MM.1S (cell line): ENCODE measurements around the gene LGALS8.

Source experiments
- DNase-seq: peaks from one replicate; pipeline ENCODE4 v3.0.0-alpha.2; 2015
- H2AFZ ChIP-seq: fragments of 300-600 bp; sonication (generic); 2 replicates; pipeline ENCODE4 v1.6.0; 2016; ENCODE audit warnings: antibody characterized with exemption, low read length
- H3F3A ChIP-seq: fragments of 300-600 bp; sonication (generic); 2 replicates; pipeline ENCODE4 v1.6.1; 2016; ENCODE audit warnings: mild to moderate bottlenecking, antibody characterized with exemption, low read length, moderate library complexity, mixed read lengths; ENCODE audit not compliant: insufficient read depth
- H3K27ac ChIP-seq: fragments of 300-600 bp; sonication (generic); 2 replicates; pipeline ENCODE4 v1.5.1; 2016; ENCODE audit warnings: mild to moderate bottlenecking, low read length
- H3K27me3 ChIP-seq: fragments of 300-600 bp; sonication (generic); replicated peaks from 2 replicates; pipeline ENCODE4 v1.6.0; 2016; ENCODE audit warnings: low read length; ENCODE audit not compliant: insufficient read depth
- H3K36me3 ChIP-seq: fragments of 300-600 bp; sonication (generic); replicated peaks from 2 replicates; pipeline ENCODE4 v1.6.1; 2016; ENCODE audit warnings: mild to moderate bottlenecking, low read length, mixed read lengths; ENCODE audit not compliant: insufficient read depth
- H3K4me1 ChIP-seq: fragments of 300-600 bp; sonication (generic); 2 replicates; pipeline ENCODE4 v1.6.1; 2016; ENCODE audit warnings: low read length, mixed read lengths
- H3K4me2 ChIP-seq: fragments of 300-600 bp; sonication (generic); 2 replicates; pipeline ENCODE4 v1.6.0; 2016; ENCODE audit warnings: low read depth, low read length
- H3K4me3 ChIP-seq: fragments of 300-600 bp; sonication (generic); 2 replicates; pipeline ENCODE4 v1.5.1; 2016; ENCODE audit warnings: low read length, mixed read lengths
- H3K79me2 ChIP-seq: fragments of 300-600 bp; sonication (generic); 2 replicates; pipeline ENCODE4 v1.6.1; 2016; ENCODE audit warnings: mixed run types, low read length, mixed read lengths
- H3K9ac ChIP-seq: fragments of 300-600 bp; sonication (generic); 2 replicates; pipeline ENCODE4 v1.6.1; 2016; ENCODE audit warnings: low read length, mixed read lengths
- H3K9me2 ChIP-seq: fragments of 300-600 bp; sonication (generic); replicated peaks from 2 replicates; pipeline ENCODE4 v1.6.1; 2016; ENCODE audit warnings: mild to moderate bottlenecking, low read length, mixed read lengths; ENCODE audit not compliant: insufficient read depth
- H3K9me3 ChIP-seq: fragments of 300-600 bp; sonication (generic); replicated peaks from 2 replicates; pipeline ENCODE4 v1.6.1; 2016; ENCODE audit warnings: mild to moderate bottlenecking, low read length, mixed read lengths; ENCODE audit not compliant: insufficient read depth
- H4K20me1 ChIP-seq: fragments of 300-600 bp; sonication (generic); 2 replicates; pipeline ENCODE4 v1.6.1; 2016; ENCODE audit warnings: mild to moderate bottlenecking, low read length, moderate library complexity, mixed read lengths; ENCODE audit not compliant: insufficient read depth
- EZH2 ChIP-seq: fragments of 300-600 bp; sonication (generic); optimal IDR thresholded peaks from 2 replicates; pipeline ENCODE3; 2017; ENCODE audit warnings: low read depth, mild to moderate bottlenecking, antibody characterized with exemption, low read length, mixed read lengths
- EZH2phosphoT487 ChIP-seq: fragments of 300-600 bp; sonication (generic); IDR thresholded peaks from 2 replicates; pipeline ENCODE4 v1.6.1; 2018; ENCODE audit warnings: antibody characterized with exemption, low read length
- TF ChIP-seq, protein P1 (sequence below): fragments of 300-600 bp; sonication (generic); IDR thresholded peaks from 2 replicates; pipeline ENCODE4 v1.5.1; 2016; ENCODE audit warnings: antibody characterized with exemption, low read length, mixed read lengths

LGALS8 gene

DNA sequence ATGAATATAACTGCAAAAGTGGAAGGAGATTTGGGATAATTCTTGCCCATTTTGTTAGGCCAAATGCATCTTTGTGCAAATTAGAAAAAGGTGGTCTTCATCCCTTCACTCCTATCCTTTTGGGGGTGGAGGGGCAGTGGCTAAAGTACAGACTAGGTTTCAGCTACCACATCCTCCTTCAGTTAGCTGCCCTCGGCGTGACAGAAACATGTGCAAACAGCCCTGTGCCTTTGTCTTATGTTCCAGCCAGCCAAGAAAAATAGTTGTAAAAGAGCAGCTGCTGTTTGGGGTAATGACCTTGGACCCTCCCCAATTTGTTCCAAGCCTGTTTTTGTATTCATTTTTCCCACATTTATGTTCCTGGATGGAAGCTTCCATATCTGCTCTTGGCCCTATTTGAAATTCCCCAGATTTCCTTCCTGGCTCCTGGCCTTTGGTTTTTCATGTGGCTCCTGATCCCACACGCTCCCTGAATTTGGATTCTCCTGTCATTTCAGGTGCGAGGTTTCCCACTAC lies 8.3 kb upstream of the LGALS8 start:
- Histone ChIP-seq H3K79me2 (no peaks in the 10 kb centered on the region), H3K9ac (no peak overlapping the region), H3F3A (no peaks in the 10 kb centered on the region), H4K20me1 (no peaks in the 10 kb centered on the region), H3K9me2 (no peaks in the 10 kb centered on the region), H3K27ac (no peak overlapping the region), H3K9me3 (no peaks in the 10 kb centered on the region), H3K27me3 (peaks cover 8% of the 10 kb centered on the region), H3K36me3 (no peaks in the 10 kb centered on the region), H3K4me3 (no peak overlapping the region), H3K4me2 (no peak overlapping the region), H2AFZ (no peak overlapping the region), H3K4me1 (no peaks in the 10 kb centered on the region)
- DNase-seq: no peak
- TF ChIP-seq EZH2 (no peak), EZH2phosphoT487 (no peak)
- TF ChIP-seq, protein P1, sequence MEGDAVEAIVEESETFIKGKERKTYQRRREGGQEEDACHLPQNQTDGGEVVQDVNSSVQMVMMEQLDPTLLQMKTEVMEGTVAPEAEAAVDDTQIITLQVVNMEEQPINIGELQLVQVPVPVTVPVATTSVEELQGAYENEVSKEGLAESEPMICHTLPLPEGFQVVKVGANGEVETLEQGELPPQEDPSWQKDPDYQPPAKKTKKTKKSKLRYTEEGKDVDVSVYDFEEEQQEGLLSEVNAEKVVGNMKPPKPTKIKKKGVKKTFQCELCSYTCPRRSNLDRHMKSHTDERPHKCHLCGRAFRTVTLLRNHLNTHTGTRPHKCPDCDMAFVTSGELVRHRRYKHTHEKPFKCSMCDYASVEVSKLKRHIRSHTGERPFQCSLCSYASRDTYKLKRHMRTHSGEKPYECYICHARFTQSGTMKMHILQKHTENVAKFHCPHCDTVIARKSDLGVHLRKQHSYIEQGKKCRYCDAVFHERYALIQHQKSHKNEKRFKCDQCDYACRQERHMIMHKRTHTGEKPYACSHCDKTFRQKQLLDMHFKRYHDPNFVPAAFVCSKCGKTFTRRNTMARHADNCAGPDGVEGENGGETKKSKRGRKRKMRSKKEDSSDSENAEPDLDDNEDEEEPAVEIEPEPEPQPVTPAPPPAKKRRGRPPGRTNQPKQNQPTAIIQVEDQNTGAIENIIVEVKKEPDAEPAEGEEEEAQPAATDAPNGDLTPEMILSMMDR: no peak

DNA sequence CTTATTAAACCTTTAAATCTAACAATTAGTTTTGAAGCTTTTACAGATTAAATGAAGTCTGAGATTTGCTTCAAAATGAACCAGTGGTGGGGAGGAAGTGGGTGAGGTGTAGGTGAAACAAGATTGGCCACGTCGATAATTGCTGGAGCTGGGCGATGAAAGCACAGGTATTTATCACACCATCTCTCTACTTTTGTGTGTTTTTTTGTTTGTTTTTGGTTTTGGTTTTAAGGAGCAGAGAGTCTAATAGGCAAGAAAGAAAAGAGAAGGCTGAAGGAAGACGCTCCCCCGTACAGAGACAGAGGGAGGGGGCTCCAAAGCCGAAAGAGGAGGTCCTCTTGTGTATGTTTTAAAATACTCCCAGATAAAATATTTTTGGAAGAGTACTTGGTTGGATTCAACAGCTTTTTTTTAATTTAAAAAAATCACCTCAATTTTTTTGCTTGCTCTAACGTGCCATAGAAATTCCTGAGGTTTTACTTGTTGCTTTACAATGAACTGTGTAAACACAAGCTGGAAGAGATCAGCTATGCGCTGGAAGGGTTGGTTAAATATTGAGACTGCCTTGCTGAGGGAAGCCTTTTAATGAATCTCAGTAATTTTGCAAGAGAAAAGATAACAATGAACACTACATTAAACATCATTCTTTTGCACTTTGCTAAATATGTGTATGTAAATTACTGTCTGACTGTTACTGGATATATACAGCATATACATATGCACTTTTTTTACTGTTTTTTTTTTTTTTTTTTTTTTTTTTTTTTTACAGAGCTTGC lies 6.7 kb upstream of the LGALS8 start:
- H3F3A ChIP-seq: no peaks in the 10 kb centered on the region
- no peaks in the 10 kb centered on the region for H3K4me1 ChIP-seq
- H3K4me3 ChIP-seq: no peak overlapping the region
- H3K9me2 ChIP-seq: no peaks in the 10 kb centered on the region
- H3K9ac ChIP-seq: no peak overlapping the region
- no peaks in the 10 kb centered on the region for H3K9me3 ChIP-seq
- no peaks in the 10 kb centered on the region for H3K36me3 ChIP-seq
- H3K4me2 ChIP-seq: no peak overlapping the region
- H2AFZ ChIP-seq: no peak overlapping the region
- no peaks in the 10 kb centered on the region for H4K20me1 ChIP-seq
- no peak overlapping the region for H3K27ac ChIP-seq
- DNase-seq: no peak
- no peaks in the 10 kb centered on the region; the same call in none of the 2 replicates for H3K27me3 ChIP-seq
- H3K79me2 ChIP-seq: no peaks in the 10 kb centered on the region
- no peak for TF ChIP-seq EZH2
- no peak for TF ChIP-seq EZH2phosphoT487
- TF ChIP-seq, protein P1: no peak

- no peaks in the 10 kb centered on the region for H3K9me2 ChIP-seq
- no peak overlapping the region for H3K27ac ChIP-seq
- no peaks in the 10 kb centered on the region for H3K36me3 ChIP-seq
- TF ChIP-seq EZH2: no peak
- TF ChIP-seq EZH2phosphoT487: no peak
- TF ChIP-seq, protein P1: no peak
- no peak overlapping the region for H3K4me2 ChIP-seq
- no peaks in the 10 kb centered on the region for H3K4me1 ChIP-seq
- H3K4me3 ChIP-seq: no peak overlapping the region
- H3K79me2 ChIP-seq: no peaks in the 10 kb centered on the region
- H4K20me1 ChIP-seq: no peaks in the 10 kb centered on the region
- H2AFZ ChIP-seq: no peak overlapping the region
- H3K27me3 ChIP-seq: no peaks in the 10 kb centered on the region; the same call in none of the 2 replicates
- no peaks in the 10 kb centered on the region for H3K9me3 ChIP-seq
- H3F3A ChIP-seq: no peaks in the 10 kb centered on the region
- no peak for DNase-seq
- H3K9ac ChIP-seq: no peak overlapping the region
Measured at GRCh38 chr1:236518322-236518721, 5.5 kb upstream of the LGALS8 start.
